Stimulated activated CD4-positive, alpha-beta T cell treated with anti-CD3 and anti-CD28 coated beads, Interleukin-12 subunit alpha, Interleukin-12 subunit beta, amount 100 ng/mL, for 48 hours (primary cell): ENCODE results near the gene CDH13.

ENCODE experiments used
- DNase-seq, 3 donors: peaks; one replicate each; pipeline ENCODE4 v3.0.0-alpha.2; 2020; ENCODE audit warnings: low read depth in 2 of 3, low spot score in 1 of 3

CDH13 gene

GRCh38 chr16:83215406-83216001 lies 588.7 kb downstream of the CDH13 start:
- DNase-seq: peak; percentile 23 to 53 (median 38)

GRCh38 chr16:83219285-83219684 lies 592.5 kb downstream of the CDH13 start:
- DNase-seq: no peak

GRCh38 chr16:83220066-83220465 lies 593.3 kb downstream of the CDH13 start:
- DNase-seq: no peak

GRCh38 chr16:83224642-83225041 lies 597.9 kb downstream of the CDH13 start:
- DNase-seq: no peak

GRCh38 chr16:83227336-83227735 lies 600.6 kb downstream of the CDH13 start:
- no peak for DNase-seq

- no peak for DNase-seq
These were observed 605.0 kb downstream of the CDH13 start for GRCh38 chr16:83231729-83232128.

- no peak for DNase-seq
These were observed 606.4 kb downstream of the CDH13 start for GRCh38 chr16:83233153-83233552.

GRCh38 chr16:83238949-83239691 lies 612.4 kb downstream of the CDH13 start:
- no peak for DNase-seq

GRCh38 chr16:83244057-83244456 lies 617.3 kb downstream of the CDH13 start:
- DNase-seq: no peak

- DNase-seq: no peak
These were observed 618.3 kb downstream of the CDH13 start for GRCh38 chr16:83245061-83245460.

GRCh38 chr16:83247767-83248372 lies 621.1 kb downstream of the CDH13 start:
- DNase-seq: no peak

- no peak for DNase-seq
These were observed 622.1 kb downstream of the CDH13 start for GRCh38 chr16:83248735-83249463.

- DNase-seq: no peak
These were observed 626.8 kb downstream of the CDH13 start for GRCh38 chr16:83253521-83253920.

- DNase-seq: no peak
These were observed 631.7 kb downstream of the CDH13 start for GRCh38 chr16:83258366-83258928.

GRCh38 chr16:83266848-83267553 lies 640.2 kb downstream of the CDH13 start:
- DNase-seq: no peak

GRCh38 chr16:83268169-83268568 lies 641.4 kb downstream of the CDH13 start:
- DNase-seq: no peak

GRCh38 chr16:83269048-83269447 lies 642.3 kb downstream of the CDH13 start:
- no peak for DNase-seq

GRCh38 chr16:83269541-83269940 lies 642.8 kb downstream of the CDH13 start:
- no peak for DNase-seq

GRCh38 chr16:83270061-83270460 lies 643.3 kb downstream of the CDH13 start:
- no peak for DNase-seq

GRCh38 chr16:83270640-83271039 lies 643.9 kb downstream of the CDH13 start:
- no peak for DNase-seq

- DNase-seq: no peak
These were observed 644.4 kb downstream of the CDH13 start for GRCh38 chr16:83271123-83271522.
